LNCaP clone FGC (cell line): ENCODE data around the gene FAT4.

ENCODE experiments used
- DNase-seq: peaks from one replicate; pipeline ENCODE4 v3.0.0-alpha.2; 2011; ENCODE audit warnings: low read depth
- H3K4me3 ChIP-seq: 2 replicates; pipeline ENCODE4 v1.5.1; 2011; ENCODE audit warnings: mild to moderate bottlenecking, low read depth, low read length, control low read depth
- TF ChIP-seq, protein P1 (sequence below): IDR thresholded peaks from 2 replicates; pipeline ENCODE4 v1.5.1; 2012; ENCODE audit warnings: mild to moderate bottlenecking; ENCODE audit not compliant: control insufficient read depth, insufficient read depth; ENCODE audit errors: extremely low read depth

FAT4 gene

DNA sequence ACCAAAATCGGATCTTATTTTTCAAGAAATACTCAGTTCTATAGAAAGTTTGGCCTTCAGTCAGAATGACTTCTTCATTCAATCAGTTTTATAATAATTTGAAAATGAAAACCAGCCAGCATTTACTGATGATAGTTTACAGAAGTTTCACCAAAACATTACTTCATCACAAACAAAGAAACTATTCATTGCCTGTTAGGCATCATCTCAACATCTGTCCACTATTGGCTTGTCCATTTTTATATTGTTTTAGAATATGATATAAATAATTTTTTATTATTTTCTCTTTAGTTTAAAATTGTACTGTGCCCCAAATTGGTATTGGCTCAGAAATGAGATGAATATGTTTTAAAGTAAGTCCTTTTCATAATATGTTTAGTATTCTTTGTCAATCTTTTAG is 38.4 kb downstream of the FAT4 start:
- TF ChIP-seq, protein P1, sequence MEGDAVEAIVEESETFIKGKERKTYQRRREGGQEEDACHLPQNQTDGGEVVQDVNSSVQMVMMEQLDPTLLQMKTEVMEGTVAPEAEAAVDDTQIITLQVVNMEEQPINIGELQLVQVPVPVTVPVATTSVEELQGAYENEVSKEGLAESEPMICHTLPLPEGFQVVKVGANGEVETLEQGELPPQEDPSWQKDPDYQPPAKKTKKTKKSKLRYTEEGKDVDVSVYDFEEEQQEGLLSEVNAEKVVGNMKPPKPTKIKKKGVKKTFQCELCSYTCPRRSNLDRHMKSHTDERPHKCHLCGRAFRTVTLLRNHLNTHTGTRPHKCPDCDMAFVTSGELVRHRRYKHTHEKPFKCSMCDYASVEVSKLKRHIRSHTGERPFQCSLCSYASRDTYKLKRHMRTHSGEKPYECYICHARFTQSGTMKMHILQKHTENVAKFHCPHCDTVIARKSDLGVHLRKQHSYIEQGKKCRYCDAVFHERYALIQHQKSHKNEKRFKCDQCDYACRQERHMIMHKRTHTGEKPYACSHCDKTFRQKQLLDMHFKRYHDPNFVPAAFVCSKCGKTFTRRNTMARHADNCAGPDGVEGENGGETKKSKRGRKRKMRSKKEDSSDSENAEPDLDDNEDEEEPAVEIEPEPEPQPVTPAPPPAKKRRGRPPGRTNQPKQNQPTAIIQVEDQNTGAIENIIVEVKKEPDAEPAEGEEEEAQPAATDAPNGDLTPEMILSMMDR, result no peak
- no peak overlapping the region for H3K4me3 ChIP-seq

DNA sequence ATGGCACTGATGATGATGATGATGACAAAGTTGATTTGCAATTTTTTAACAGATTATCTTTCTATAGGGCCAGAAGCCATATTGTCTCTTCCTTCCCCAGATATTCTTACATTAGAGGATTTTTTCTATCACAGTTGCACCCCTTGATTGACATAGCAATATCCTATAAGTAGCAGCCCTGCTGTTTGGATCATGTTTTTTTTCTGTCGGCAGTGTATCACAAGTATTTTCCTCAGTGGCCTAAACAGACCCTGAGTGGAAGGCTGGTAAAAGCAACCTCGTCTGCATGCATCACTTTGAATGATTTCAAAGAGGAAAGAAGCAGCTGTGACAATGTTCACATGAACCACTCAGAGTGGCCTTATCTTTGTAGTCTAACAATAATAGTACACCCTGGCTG is 41.0 kb downstream of the FAT4 start:
- no peak for DNase-seq
- TF ChIP-seq, protein P1, result no peak
- no peak overlapping the region for H3K4me3 ChIP-seq

More for the DNA sequence above, 38.4 kb downstream of the FAT4 start:
- DNase-seq, result no peak

DNA sequence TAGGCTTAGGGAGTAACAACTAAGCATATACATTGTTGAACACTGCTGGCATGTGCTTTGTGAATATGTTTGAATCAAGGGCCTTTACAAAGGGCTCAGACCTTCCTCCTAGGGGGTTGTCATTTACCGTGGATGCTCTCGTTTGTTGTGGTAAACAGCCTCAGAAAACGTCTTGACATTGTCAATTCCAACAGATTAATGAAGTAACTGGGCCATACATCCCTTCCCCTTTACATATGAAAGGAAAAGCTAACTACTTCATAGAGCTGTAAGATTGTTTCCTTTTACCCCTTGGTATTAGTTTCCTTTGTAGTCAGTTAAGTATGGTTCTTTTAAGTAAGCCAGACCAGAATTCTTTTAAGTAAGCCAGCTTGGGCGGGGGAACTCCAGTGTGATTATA is 42.9 kb downstream of the FAT4 start:
- no peak overlapping the region for H3K4me3 ChIP-seq
- TF ChIP-seq, protein P1, result no peak
- no peak for DNase-seq

DNA sequence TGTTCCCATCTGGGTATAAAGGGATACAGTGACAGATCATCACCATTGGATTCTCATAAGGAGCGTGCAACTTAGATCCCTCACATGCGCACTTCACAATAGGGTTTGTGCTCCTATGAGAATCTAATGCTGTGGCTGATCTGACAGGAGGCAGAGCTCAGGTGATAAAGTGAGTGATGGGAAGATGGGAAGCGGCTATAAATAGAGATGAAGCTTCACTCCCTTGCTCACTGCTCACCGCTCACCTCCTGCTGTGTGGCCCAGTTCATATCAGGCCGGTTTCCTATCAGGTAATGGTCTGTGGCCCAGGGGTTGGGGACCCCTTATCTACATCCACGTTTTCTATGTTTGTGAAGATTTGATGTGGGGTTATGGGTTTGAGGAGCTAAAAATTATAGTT is 43.7 kb downstream of the FAT4 start:
- TF ChIP-seq, protein P1, result no peak
- DNase-seq, result no peak
- H3K4me3 ChIP-seq, result no peak overlapping the region

DNA sequence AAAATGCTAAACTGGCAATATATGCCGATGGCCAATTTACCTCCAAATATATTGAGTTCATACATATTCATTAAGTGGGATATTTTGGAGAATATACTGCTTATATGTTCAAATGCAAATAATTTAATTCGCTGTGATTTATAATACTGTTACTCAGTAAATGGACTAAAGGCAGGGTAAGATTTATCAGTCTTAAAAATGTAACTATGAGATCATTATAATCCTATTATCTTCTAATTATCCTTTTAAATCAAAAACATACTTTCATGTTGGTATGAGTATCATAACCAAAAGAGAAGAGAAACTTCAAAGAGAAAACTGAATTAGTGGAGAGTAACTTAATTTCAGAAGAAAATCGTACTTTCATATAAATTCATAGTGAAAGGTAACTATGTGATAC is 44.6 kb downstream of the FAT4 start:
- DNase-seq, result no peak
- TF ChIP-seq, protein P1, result no peak
- H3K4me3 ChIP-seq, result no peak overlapping the region

DNA sequence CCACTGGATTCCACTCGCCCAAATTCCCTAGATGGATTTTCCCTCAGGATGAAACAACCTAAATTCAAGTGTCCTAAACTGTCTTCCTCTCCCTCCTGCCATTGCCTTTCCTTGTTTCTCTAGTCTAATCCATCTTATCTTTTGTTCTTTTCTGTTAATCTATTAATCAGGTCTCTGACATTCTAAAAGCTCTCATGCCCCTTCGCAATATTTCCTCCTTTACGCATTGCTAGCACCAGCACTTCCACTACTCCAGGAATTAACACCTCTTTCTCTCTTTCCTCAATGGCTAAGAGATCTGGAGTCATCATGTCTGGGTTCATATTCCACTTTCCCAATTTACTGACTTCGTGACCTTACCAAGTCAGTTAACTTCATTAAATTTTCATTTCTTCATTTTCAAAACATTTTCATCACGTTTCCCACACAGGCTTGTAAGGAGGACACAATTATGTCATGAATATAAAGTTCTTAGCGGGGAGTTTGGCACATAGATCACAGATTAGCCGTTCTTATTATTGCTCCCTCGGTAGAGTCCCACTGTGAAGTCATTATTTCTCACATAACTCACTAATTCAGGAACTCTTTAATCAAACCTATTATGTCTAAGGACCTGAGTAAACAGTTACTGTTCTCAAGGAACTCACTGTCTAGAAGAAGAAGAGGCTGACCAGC is 45.3 kb downstream of the FAT4 start:
- no peak for DNase-seq
- H3K4me3 ChIP-seq, result no peak overlapping the region
- TF ChIP-seq, protein P1, result no peak

DNA sequence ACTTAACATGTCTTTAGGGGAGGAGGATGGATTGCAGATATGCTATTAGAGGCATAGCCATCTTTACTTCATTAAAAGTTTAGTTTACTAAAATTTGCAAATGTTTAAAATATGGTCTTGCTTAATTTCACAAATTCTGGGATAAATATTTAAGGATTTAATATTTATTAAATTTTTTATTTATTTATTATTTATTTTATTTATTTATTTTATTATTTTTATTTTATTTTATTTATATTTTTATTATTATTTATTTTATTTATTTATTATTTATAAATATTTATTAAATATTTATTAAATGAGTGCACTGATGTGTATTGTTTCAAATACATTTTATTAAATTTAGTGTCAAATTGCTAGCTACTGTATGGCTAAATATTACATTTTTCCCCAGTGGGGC is 46.0 kb downstream of the FAT4 start:
- DNase-seq, result no peak
- TF ChIP-seq, protein P1, result no peak
- H3K4me3 ChIP-seq, result no peak overlapping the region
